A673 (cell line): ENCODE measurements around the gene AQP12A.

ENCODE experiments used
- CTCF ChIP-seq: fragments of 300-800, 200-600 bp; sonication (generic); conservative IDR thresholded peaks from 2 replicates; pipeline ENCODE4 v1.5.1; 2017; ENCODE audit warnings: low read depth, mild to moderate bottlenecking, antibody characterized with exemption, low read length, moderate library complexity, mixed read lengths
- EZH2 ChIP-seq: fragments of 200-600 bp; sonication (generic); IDR thresholded peaks from 2 replicates; pipeline ENCODE4 v1.6.1; 2017; ENCODE audit warnings: borderline replicate concordance, low read depth, mild to moderate bottlenecking, mixed read lengths, antibody characterized with exemption, low read length; ENCODE audit not compliant: poor library complexity, severe bottlenecking

GRCh38 chr2:240732911-240733622 lies 41.4 kb downstream of the AQP12A start:
- TF ChIP-seq CTCF (no peak), EZH2 (no peak)
